Measurements from ENCODE around the gene EMC9. TPM values are rescaled to one million over a fixed set of nuclear protein-coding genes. Genes with fewer than 3 reads are reported as not detected.

The EMC9 gene
- total RNA-seq, 1 donor from 2014 or later = 17.1 TPM

DNA sequence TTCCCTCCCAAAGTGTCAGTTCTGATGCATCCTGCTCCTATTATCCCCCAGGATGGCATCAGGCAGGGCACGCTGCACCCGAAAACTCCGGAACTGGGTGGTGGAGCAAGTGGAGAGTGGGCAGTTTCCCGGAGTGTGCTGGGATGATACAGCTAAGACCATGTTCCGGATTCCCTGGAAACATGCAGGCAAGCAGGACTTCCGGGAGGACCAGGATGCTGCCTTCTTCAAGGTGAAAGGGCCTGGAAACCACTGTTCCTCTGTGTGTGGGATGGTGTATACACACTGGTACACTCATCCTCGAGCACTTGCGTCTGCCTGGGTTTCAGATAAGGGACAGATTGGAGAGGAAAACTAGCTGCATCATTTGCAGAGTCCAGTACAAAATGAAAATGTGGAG, 20.7 kb upstream of the EMC9 start:
- H3K36me3 ChIP-seq (ENCODE audit: control insufficient read depth, insufficient read depth, low read length) = peaks cover 11% of the 10 kb centered on the region
- no peaks in the 10 kb centered on the region for H3K27me3 ChIP-seq (ENCODE audit: control insufficient read depth, insufficient read depth, low read length)
- no peak for DNase-seq (ENCODE audit: low read depth)
- TF ChIP-seq, protein P1, sequence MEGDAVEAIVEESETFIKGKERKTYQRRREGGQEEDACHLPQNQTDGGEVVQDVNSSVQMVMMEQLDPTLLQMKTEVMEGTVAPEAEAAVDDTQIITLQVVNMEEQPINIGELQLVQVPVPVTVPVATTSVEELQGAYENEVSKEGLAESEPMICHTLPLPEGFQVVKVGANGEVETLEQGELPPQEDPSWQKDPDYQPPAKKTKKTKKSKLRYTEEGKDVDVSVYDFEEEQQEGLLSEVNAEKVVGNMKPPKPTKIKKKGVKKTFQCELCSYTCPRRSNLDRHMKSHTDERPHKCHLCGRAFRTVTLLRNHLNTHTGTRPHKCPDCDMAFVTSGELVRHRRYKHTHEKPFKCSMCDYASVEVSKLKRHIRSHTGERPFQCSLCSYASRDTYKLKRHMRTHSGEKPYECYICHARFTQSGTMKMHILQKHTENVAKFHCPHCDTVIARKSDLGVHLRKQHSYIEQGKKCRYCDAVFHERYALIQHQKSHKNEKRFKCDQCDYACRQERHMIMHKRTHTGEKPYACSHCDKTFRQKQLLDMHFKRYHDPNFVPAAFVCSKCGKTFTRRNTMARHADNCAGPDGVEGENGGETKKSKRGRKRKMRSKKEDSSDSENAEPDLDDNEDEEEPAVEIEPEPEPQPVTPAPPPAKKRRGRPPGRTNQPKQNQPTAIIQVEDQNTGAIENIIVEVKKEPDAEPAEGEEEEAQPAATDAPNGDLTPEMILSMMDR (IDR thresholded peaks at IDR 0.05; ENCODE audit: insufficient read depth, low read length, poor library complexity, severe bottlenecking) = no peak
- peak overlapping the region; percentile 66 for H3K4me3 ChIP-seq (ENCODE audit: low read depth, low read length)

DNA sequence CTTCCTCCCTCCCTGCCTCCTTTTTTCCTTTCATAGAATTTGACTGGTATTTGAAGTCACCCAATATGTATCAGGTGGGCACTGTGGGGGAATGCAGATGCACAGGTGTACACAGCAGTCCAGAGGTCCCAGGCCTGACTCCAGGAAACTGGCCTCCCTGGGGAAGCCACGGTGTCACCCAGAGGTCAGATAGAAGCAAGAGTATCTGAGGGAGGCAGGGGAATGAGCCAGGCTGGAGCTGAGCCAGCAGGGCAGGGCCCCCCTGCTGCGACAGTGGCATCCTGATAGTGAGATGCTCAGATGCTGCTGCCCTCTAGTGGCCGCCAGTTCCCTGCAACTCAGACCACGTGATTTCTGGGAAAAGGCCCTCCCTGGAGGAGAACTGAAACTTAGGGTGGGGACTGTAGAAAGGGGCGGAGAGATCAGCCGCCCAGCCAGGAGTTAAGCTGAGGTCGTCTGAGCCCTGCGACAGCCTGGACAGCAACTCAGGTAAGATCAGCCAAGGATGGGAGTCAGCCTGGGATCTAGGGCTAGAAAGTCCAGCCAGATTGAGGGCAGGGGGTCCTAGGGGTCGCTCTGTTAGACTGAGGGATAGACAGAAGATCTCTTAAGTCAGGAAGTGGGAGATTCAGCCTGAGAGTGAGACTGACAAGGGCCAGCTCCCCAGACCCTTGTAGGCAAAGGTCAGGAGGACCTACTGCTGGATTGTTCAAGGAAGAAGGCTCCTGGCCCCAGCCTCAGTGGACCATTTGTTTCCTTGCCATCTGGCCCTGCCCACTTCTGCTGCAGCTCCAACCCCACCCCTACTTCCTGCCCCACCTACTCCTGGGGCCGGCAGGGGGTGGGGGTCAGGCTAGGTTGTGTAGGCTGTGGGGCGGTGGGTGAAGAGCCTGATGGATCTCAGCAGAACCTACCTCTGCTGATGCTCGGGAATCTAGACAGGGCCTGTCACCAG, 19.7 kb upstream of the EMC9 start, which contains the start of gene IRF9:
Gene IRF9, plus strand, starts transcription at position 416 of the 955 bp plus-strand sequence. CDS start 880 bp downstream, outside the sequence.
- H3K36me3 ChIP-seq (ENCODE audit: control insufficient read depth, insufficient read depth, low read length) = peaks cover 13% of the 10 kb centered on the region

DNA sequence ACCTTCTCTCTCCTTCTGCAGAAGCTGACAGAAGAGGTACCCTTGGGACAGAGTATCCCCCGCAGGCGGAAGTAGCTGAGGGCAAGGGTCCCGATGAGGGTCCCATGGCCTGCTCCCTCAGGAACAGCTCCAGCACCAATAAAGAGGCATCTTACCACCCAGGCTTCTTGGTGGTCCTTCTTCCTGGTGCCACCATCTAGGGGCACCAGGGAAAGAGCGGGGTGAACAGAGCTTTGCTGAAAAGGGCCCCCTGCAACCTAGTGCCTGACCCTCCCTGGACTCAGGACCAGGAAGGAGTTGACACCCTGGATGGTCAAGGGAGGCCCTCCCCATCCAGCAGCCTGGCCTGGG, 19.1 kb upstream of the EMC9 start:
- Histone ChIP-seq H3K36me3 (ENCODE audit: control insufficient read depth, insufficient read depth, low read length) (peaks cover 15% of the 10 kb centered on the region), H3K4me3 (ENCODE audit: low read depth, low read length) (no peak overlapping the region)
- TF ChIP-seq, protein P1 (IDR thresholded peaks at IDR 0.05; ENCODE audit: insufficient read depth, low read length, poor library complexity, severe bottlenecking) = no peak

More for the DNA sequence above, 19.7 kb upstream of the EMC9 start, which contains the start of gene IRF9:
- TF ChIP-seq, protein P1 (IDR thresholded peaks at IDR 0.05; ENCODE audit: insufficient read depth, low read length, poor library complexity, severe bottlenecking) = peak; percentile 91
- Histone ChIP-seq H3K4me3 (ENCODE audit: low read depth, low read length) (peak within 1 kb of the TSS; percentile 66), H3K27me3 (ENCODE audit: control insufficient read depth, insufficient read depth, low read length) (no peaks in the 10 kb centered on the region)
- DNase-seq (ENCODE audit: low read depth) = peak; percentile 73

DNA sequence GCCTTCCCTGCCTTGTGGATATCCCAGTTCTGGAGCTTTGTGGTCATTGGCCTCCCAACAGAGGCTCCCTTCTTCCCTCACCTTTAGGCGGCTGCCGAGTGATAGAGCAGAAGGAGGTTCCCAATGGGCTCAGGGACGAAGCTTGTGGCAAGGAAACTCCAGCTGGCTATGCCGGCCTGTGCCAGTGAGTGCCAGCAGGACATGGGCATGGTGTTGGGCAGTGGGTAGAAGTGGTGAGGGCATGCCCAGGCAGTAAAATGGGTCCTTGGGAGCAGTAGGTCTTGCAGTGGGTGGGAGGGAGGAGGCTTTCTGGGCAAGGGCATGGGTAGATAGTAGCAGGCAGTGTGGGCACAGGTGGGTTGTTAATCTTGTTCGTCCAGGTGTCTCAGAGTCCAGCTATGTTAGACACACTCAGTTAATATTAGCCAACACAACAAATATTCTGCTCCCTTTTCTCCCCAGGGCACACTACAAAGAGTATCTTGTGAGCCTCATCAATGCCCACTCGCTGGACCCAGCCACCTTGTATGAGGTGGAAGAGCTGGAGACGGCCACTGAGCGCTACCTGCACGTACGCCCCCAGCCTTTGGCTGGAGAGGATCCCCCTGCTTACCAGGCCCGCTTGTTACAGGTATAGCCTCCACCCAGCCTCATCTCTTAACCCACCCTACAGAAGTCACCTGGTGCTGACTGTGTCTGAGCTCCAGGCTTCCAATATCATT, 18.5 kb upstream of the EMC9 start:
- Histone ChIP-seq H3K27me3 (ENCODE audit: control insufficient read depth, insufficient read depth, low read length) (no peaks in the 10 kb centered on the region), H3K4me3 (ENCODE audit: low read depth, low read length) (no peak overlapping the region), H3K36me3 (ENCODE audit: control insufficient read depth, insufficient read depth, low read length) (peaks cover 16% of the 10 kb centered on the region)
- TF ChIP-seq, protein P1 (IDR thresholded peaks at IDR 0.05; ENCODE audit: insufficient read depth, low read length, poor library complexity, severe bottlenecking) = no peak
- DNase-seq (ENCODE audit: low read depth) = no peak

More for the DNA sequence above, 19.1 kb upstream of the EMC9 start:
- no peak for DNase-seq (ENCODE audit: low read depth)
- no peaks in the 10 kb centered on the region for H3K27me3 ChIP-seq (ENCODE audit: control insufficient read depth, insufficient read depth, low read length)

DNA sequence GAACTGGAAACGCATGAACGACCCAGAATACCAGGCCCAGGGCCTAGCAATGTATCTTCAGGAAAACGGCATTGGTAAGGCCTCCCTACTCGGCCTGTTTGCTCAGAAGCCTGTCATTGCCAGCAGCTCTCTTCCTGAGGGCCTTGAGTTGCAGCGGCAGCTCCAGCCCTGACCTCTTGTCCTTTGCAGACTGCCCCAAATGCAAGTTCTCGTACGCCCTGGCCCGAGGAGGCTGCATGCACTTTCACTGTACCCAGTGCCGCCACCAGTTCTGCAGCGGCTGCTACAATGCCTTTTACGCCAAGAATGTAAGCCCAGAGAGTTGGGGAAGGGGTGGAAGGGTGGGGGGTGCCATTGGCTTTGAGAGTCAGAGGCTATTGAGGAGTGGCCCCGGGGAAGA, 15.9 kb upstream of the EMC9 start:
- H3K27me3 ChIP-seq (ENCODE audit: control insufficient read depth, insufficient read depth, low read length) = no peaks in the 10 kb centered on the region
- no peak overlapping the region for H3K4me3 ChIP-seq (ENCODE audit: low read depth, low read length)
- TF ChIP-seq, protein P1 (IDR thresholded peaks at IDR 0.05; ENCODE audit: insufficient read depth, low read length, poor library complexity, severe bottlenecking) = no peak
- H3K36me3 ChIP-seq (ENCODE audit: control insufficient read depth, insufficient read depth, low read length) = peaks cover 10% of the 10 kb centered on the region
- DNase-seq (ENCODE audit: low read depth) = no peak

Data from kidney epithelial cell (primary cell).